ENCODE measurements around the gene MAN1C1. TPM values are rescaled to one million over a fixed set of nuclear protein-coding genes. Genes with fewer than 3 reads are reported as not detected.

MAN1C1 gene
- total RNA-seq: 10 to 100 TPM; 12.8 to 32.1 (median 22.9) TPM
- polyA plus RNA-seq: 1 to 10 TPM in 2 of 3 donors, under 1 TPM in 1; 0.69 to 7.4 (median 3.6) TPM

DNA sequence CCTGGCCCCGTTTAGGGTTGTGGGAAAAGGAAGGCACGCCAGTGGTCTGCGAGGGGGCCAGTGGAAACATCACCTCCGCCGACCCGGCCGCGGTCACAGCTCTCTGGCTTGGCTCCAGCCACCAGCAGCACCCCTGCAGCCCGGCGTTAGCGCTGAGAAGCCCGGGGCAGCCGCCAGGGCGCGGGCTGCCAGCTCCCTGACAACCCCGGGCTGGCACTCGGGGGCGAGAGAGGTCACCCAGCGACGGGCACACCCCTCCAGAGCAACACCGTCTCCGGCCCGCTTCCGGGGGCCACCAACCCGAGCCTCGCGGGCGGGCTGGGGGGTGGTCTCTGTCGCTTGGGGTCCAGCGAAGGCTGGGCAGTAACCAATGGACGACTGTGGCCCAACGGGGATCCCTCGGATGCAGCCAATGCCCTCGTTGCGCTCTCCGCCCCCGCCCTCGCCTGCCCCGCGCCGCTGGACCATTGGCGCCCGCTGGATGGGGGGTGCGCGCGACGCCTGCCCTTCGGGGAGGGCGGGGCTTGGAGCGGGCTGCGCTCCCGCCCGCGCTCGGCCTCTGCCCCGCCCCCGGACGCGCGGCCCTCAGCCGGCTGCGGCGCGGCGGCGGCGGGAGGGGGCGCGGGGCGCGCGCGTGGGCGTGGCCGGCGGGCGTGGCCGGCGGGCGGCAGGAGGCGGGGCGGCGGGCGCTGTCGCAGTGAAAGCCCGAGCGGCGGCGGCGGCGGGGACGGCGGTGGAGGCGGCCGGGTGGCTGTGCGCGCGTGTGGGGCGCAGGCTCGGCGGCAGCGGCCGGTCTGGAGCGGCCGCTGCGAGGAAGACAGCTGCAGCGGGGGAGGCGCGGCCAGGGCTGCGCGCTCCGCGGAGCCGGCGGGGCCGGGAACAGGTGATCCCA lies at the start of gene MAN1C1:
MAN1C1 (plus strand) TSS at position 697 of the 892 bp plus-strand sequence. CDS start 1,007 bp downstream, outside the sequence.
- Histone ChIP-seq H3K36me3 (no peaks in the 10 kb centered on the region), H3K4me1 (peaks cover 0 to 52% (median 48%) of the 10 kb centered on the region in 4 donors), H3K4me3 (peak within 1 kb of the TSS; percentile 70 to 98 (median 80)), H3K27ac (peak within 1 kb of the TSS; percentile 88 to 94 (median 89)), H3K27me3 (no peaks in the 10 kb centered on the region), H3K9me3 (no peaks in the 10 kb centered on the region)
- WGBS, 2 donors: 1% methylated on average over 116 of the region's 116 CpGs
- intact Hi-C loops (cut with DNase I): loop anchor here (1.0 to 5.0 kb wide), 3 partner anchors 78 to 381 kb away; partner anchors contain the start of gene PAFAH2
- DNase-seq: peak; percentile 93
- TF ChIP-seq, protein P1, sequence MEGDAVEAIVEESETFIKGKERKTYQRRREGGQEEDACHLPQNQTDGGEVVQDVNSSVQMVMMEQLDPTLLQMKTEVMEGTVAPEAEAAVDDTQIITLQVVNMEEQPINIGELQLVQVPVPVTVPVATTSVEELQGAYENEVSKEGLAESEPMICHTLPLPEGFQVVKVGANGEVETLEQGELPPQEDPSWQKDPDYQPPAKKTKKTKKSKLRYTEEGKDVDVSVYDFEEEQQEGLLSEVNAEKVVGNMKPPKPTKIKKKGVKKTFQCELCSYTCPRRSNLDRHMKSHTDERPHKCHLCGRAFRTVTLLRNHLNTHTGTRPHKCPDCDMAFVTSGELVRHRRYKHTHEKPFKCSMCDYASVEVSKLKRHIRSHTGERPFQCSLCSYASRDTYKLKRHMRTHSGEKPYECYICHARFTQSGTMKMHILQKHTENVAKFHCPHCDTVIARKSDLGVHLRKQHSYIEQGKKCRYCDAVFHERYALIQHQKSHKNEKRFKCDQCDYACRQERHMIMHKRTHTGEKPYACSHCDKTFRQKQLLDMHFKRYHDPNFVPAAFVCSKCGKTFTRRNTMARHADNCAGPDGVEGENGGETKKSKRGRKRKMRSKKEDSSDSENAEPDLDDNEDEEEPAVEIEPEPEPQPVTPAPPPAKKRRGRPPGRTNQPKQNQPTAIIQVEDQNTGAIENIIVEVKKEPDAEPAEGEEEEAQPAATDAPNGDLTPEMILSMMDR (IDR thresholded peaks at IDR 0.05): peak; percentile 46 to 65 (median 55)
- TF ChIP-seq EP300 (IDR thresholded peaks at IDR 0.05) (no peak), POLR2AphosphoS5 (IDR thresholded peaks at IDR 0.05) (peak in 3 of 4 donors; percentile 22 to 52 (median 31)), POLR2A (IDR thresholded peaks at IDR 0.05) (no peak)

DNA sequence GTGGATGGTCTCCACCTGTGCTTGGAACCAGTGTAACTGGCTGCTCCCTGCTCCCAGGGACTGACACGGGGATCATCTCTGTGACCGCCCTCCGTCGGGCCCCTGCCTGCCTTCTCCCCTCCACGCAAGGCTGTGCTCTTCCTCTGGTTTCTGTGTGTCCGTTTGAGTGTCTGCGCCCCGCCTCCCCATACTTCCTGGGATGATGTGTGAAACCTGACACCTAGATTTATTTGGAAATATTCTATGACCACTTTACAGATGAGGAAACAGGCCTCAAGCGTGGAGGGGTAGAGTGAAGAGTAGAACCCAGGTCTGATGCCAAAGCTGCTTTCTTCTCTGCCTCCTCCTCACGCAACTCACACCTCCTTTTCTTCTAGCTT lies 48.9 kb upstream of the MAN1C1 start:
- peak; percentile 80 for DNase-seq
- WGBS, 2 donors: 80 to 88% methylated on average over 10 of the region's 10 CpGs
- intact Hi-C loops (cut with DNase I): loop anchor here (2.0 kb wide), 1 partner anchor 23 kb away; no protein-coding TSS in a partner anchor
- Histone ChIP-seq H3K27ac (peak overlapping the region; percentile 76 to 91 (median 86)), H3K9me3 (no peaks in the 10 kb centered on the region), H3K4me1 (peaks cover 0 to 50% (median 42%) of the 10 kb centered on the region in 4 donors), H3K27me3 (no peaks in the 10 kb centered on the region), H3K4me3 (no peak overlapping the region), H3K36me3 (peaks cover 0 to 13% (median 2%) of the 10 kb centered on the region in 4 donors)
- TF ChIP-seq POLR2A (IDR thresholded peaks at IDR 0.05) (no peak), EP300 (IDR thresholded peaks at IDR 0.05) (no peak), POLR2AphosphoS5 (IDR thresholded peaks at IDR 0.05) (no peak)
- TF ChIP-seq, protein P1 (IDR thresholded peaks at IDR 0.05): no peak

GRCh38 chr1:25568090-25568833 lies 48.3 kb upstream of the MAN1C1 start:
- Histone ChIP-seq H3K9me3 (no peaks in the 10 kb centered on the region), H3K4me1 (peaks cover 0 to 50% (median 45%) of the 10 kb centered on the region in 4 donors), H3K4me3 (no peak overlapping the region), H3K36me3 (peaks cover 0 to 9% (median 2%) of the 10 kb centered on the region in 4 donors), H3K27ac (peak overlapping the region; percentile 76 to 91 (median 86)), H3K27me3 (no peaks in the 10 kb centered on the region)
- 76 to 77% methylated on average over 21 of the region's 21 CpGs for WGBS, 2 donors
- intact Hi-C loops (cut with DNase I): no loop called here
- TF ChIP-seq, protein P1 (IDR thresholded peaks at IDR 0.05): no peak
- peak in 2 of 4 donors; percentile 56 to 58 for TF ChIP-seq POLR2AphosphoS5 (IDR thresholded peaks at IDR 0.05)
- peak; percentile 83 for DNase-seq

DNA sequence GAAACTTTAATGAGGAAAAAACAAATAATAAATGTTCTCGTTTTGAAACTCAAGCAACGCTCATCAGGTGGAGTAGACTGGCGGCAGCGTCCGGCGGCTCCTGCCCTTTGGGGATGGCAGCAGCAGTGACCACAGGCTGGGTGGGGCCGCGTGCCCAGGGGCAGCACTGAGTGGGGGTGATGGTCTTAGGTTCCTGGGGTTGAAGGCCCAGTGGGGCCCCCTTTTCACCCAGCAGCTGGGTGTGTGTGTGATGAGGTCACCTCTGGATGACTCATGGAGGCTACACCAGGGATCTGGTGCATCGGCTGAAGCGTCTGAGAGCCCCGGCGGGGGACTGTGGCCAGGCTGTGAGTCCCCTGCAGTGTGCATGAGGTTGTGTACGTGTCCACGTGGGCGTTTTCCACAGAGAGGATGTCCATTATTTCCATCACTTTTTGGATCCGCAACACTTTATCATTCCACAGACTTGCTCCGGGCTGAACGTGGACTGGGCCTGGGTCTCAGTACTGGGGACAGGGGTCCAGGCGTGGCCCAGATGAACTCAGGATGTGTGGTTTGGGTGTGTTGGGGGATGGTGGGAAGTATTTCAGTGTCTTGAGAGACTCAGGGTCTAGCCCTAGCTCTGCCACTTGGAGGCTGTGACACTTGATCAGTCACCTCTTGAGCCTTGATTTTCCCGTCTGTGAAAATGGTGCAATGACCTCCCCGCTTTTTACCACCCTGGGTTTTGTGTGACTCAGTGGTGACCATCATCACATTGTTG lies 47.6 kb upstream of the MAN1C1 start:
- WGBS, 2 donors: 81 to 83% methylated on average over 21 of the region's 21 CpGs
- peak; percentile 77 for DNase-seq
- Histone ChIP-seq H3K4me1 (peaks cover 0 to 50% (median 45%) of the 10 kb centered on the region in 4 donors), H3K27me3 (no peaks in the 10 kb centered on the region), H3K36me3 (peaks cover 0 to 2% (median 0%) of the 10 kb centered on the region in 4 donors), H3K9me3 (no peaks in the 10 kb centered on the region), H3K27ac (peak overlapping the region; percentile 76 to 91 (median 86)), H3K4me3 (no peak overlapping the region)
- intact Hi-C loops (cut with DNase I): no loop called here
- TF ChIP-seq POLR2A (IDR thresholded peaks at IDR 0.05) (no peak), POLR2AphosphoS5 (IDR thresholded peaks at IDR 0.05) (no peak), EP300 (IDR thresholded peaks at IDR 0.05) (no peak)
- TF ChIP-seq, protein P1 (IDR thresholded peaks at IDR 0.05): no peak

All from sigmoid colon (tissue), 7 donors.